ENCODE measurements around the gene ZNF205. TPM values are rescaled to one million over a fixed set of nuclear protein-coding genes. Genes with fewer than 3 reads are reported as not detected.
"Not testable (repeated sequence)": the region's sequence is repeated elsewhere in the genome, so short reads cannot be mapped to it uniquely, and the experiment has no call there.

ZNF205 gene
- total RNA-seq, 1 donor from 2014 or later, result 15.2 TPM

DNA sequence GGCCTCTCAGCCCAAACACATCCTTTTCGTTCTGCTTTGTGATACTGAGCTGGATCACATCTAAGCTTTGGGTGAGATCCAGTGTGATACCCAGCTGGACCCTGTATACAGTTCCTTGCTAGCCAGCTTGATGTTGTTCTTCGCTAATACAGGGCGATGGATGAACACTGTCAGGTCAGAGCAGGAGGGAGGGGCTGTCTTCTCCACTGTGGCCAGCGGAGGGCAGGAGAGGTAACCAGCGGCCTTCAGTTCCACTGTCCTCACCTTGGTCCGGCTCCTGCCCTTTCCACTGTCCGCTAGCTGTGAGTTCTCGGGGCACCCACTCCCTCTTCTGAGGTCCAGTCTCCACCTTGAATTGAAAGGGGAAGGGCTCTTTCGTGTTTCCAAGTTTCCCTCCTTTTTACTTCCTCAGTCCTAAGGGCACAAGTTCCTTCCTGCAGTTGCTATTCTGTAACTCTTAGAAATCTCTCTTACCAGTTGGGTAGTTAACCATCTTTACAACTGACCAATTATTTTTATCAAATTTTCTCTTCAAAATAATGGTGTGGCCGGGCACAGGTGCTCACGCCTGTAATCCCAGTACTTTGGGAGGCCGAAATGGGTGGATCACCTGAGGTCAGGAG lies 19.5 kb downstream of the ZNF205 start:
- no peak for DNase-seq (ENCODE audit: low read depth)

- DNase-seq (ENCODE audit: low read depth), result no peak
These were observed 21.5 kb downstream of the ZNF205 start for GRCh38 chr16:3133844-3134243.

GRCh38 chr16:3134338-3135125 lies 22.1 kb downstream of the ZNF205 start, which contains the start of gene ZNF213:
Gene ZNF213, plus strand, starts transcription at chr16:3135029. Its CDS starts 2,252 bp downstream, at chr16:3137281.
- peak; percentile 97 for DNase-seq (ENCODE audit: low read depth)

DNA sequence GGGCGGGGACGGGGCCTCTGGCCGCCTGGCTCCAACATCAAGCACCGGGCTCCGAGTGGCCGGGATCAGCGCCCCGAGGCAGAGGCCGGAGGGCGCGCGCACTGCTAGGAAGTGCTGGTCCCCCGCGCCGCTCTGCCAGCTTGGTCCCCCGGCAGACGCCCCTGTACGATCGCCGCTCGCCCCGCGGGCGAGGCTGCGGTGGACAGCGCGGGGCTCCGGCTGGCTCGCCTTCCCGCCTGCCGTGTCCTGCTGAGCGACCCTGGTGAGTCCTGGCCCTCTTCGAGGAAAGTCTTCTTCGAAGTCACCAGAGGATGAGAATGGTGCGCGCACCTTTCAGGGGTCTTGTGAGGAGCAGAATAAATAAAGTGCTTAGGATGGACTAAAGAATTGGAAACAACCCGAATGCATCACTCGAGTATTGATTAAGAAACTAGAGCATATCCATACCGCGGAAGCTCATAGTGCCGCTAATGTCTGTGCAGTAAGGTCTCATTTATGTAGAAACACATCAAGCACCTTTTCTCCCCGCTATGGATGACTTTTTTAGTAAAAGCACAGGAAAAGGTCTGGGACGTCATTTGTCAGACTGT lies 22.8 kb downstream of the ZNF205 start:
- no peak for DNase-seq (ENCODE audit: low read depth)

DNA sequence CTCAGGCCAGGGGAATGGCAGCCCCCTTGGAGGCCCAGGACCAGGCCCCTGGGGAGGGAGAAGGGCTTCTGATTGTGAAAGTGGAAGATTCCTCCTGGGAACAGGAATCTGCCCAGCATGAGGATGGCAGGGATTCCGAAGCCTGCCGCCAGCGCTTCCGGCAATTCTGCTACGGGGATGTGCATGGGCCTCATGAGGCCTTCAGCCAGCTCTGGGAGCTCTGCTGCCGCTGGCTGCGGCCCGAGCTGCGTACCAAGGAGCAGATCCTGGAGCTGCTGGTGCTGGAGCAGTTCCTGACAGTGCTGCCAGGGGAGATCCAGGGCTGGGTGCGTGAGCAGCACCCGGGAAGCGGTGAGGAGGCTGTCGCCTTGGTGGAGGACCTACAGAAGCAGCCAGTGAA lies 24.9 kb downstream of the ZNF205 start:
- no peak for DNase-seq (ENCODE audit: low read depth)

DNA sequence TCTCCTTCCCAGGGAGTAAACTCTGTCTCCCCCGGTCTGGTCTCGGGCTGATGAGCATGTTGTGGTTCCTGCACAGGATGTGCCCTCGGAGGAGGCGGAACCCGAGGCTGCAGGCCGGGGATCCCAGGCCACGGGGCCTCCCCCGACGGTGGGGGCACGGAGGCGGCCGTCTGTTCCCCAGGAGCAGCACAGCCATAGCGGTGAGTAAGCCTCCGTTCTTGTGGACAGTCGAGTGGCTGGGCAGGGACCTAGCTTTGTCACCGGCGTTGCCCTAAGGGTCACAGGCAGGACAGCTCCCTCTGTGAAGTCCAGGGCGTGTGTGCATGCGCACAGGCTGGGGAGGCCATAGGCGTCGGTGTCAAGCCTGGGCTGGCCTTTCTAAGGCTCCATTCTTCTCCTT lies 26.0 kb downstream of the ZNF205 start:
- DNase-seq (ENCODE audit: low read depth), result no peak

- no peak for DNase-seq (ENCODE audit: low read depth)
These were observed 26.5 kb downstream of the ZNF205 start for GRCh38 chr16:3138823-3139426.

- not testable (repeated sequence) for DNase-seq (ENCODE audit: low read depth)
These were observed 27.2 kb downstream of the ZNF205 start for GRCh38 chr16:3139561-3139960.

GRCh38 chr16:3140603-3141427 lies 28.4 kb downstream of the ZNF205 start:
- DNase-seq (ENCODE audit: low read depth), result no peak

- DNase-seq (ENCODE audit: low read depth), result no peak
These were observed 29.5 kb downstream of the ZNF205 start for GRCh38 chr16:3141781-3142311.

DNA sequence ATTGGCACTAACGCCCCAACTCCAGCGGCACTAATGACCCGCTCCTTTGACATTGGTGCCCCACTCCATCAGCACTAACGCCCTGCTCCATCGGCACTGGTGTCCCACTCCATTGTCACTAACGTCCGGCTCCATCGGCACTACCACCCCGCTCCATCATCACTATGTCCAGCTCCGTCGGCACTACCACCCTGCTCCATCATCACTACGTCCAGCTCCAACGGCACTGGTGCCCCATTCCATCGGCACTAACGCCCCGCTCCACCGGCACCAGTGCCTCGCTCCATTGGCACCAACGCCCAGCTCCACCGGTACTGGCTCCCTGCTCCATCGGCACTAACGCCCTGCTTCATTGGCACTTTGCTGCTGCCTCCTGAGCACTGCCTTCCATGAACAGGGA lies 29.9 kb downstream of the ZNF205 start:
- no peak for DNase-seq (ENCODE audit: low read depth)

DNA sequence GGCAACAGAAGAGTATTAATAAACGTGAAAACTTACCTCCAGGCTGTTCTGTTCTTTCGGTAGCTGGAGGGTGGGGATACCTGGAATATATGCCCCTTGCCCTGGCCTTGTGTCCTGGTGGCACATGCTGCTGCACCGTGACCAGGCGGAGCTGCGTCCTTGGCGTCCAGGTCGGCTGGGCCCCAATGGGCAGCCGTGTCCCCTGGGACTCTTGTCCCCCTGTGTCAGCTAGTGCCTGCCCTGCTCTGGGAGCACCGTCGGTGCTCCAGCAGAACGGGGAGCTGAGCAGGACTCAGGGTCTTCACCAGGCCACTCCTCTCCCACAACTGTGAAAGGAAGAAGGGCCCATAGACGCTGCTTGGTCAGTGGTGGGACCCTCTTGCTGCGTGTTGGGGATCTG lies 30.4 kb downstream of the ZNF205 start:
- no peak for DNase-seq (ENCODE audit: low read depth)

GRCh38 chr16:3143189-3143588 lies 30.8 kb downstream of the ZNF205 start:
- no peak for DNase-seq (ENCODE audit: low read depth)

DNA sequence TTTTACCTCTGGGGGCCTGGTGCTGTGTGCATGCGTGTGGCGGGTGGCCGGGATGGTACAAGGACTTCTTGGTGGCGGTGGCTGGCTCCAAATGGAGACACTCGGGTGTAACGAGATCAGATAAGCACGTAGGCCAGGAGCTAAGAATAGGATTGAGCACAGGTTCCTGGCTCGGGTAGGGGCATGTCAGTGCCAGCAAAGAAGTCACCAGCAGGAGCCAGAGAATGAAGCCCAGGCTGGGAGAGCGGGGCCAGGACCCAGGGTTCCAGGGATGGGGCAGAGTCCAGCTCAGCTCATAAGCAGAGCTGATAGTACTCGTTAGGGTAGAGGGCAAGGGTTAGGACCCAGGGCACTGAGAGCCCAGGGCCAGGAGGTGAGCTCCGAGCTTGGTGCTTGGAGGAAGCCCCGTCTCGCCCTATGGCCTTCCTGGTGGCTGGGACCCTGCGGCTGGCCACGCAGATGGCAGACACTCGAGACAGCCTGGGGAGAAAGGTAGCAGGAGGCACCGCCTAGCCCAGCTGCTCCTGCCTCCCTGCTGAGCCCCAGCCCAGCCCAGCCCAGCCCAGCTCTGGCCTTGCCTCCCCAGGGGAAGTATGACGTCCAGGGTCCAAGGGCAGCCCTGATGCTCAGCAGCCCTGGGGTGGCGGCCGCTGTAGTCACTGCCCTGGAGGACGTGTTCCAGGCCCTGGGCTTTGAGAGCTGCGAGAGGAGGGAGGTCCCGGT lies 31.4 kb downstream of the ZNF205 start:
- no peak for DNase-seq (ENCODE audit: low read depth)

DNA sequence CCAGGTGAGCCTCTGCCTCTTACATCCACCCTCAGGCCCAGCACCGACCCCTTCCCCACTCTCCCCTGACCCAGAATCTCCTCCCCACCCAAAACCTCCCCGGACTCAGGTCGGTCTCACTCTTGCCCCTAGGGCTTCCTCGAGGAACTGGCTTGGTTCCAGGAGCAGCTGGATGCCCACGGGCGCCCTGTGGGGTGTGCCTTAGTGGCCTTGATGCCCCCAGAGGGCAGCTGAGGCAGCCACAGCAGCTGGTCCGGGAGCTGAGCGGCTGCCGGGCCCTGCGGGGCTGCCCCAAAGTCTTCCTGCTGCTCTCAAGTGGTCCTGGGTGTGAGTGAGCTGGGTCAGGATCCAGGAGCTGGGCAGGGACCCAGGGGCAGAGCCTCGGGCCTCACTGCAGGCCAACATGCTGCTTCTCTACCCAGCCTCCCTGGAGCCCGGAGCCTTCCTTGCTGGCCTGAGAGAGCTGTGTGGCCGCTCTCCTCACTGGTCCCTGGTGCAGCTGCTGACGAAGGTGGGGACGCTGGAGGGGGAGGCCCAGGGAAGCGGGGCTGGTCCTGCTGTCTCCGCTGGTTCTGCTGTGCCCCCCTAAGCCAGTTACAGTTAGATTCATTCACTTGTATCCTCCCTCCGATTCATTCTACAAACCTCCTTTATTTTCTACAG lies 32.1 kb downstream of the ZNF205 start:
- DNase-seq (ENCODE audit: low read depth), result no peak

GRCh38 chr16:3145151-3145550 lies 32.8 kb downstream of the ZNF205 start:
- no peak for DNase-seq (ENCODE audit: low read depth)

DNA sequence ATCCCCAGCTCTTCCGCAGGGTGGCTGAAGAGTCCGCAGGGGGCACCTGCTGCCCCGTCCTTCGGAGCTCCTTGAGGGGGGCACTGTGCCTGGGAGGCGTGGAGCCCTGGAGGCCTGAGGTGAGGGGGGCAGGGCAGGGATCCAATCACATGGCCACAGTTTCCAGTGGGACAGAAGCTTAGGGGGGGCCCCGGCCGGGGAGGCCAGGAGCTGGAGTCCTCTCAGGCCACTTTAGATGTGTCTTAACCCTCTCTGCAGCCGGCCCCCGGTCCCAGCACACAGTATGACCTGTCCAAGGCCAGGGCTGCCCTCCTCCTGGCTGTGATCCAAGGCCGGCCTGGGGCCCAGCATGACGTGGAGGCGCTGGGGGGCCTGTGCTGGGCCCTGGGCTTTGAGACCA lies 33.3 kb downstream of the ZNF205 start:
- no peak for DNase-seq (ENCODE audit: low read depth)

GRCh38 chr16:3147046-3147756 lies 34.8 kb downstream of the ZNF205 start:
- no peak for DNase-seq (ENCODE audit: low read depth)

DNA sequence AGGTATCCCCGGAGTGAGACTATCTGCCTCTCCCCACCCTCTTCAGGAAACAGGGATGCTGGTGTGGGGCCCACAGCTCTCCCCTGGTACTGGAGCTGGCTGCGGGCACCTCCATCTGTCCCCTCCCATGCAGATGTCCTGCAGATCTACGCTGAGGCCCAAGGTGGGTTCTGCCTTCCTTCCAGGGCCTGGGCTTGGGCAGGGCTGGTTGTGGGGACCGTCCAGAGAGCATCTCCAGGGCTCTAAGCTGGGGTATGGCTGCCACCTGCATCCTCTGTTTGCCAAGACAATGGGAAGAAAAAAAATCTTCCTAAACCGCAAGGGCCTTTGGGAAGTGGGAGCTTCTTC lies 35.3 kb downstream of the ZNF205 start:
- no peak for DNase-seq (ENCODE audit: low read depth)
